Right forelimb (tissue), 1 donor: ENCODE measurements around the gene GPR35.

ENCODE experiments used
- DNase-seq: peaks from one replicate; pipeline ENCODE4 v3.0.0-alpha.2; 2018

Gene GPR35

GRCh38 chr2:240603081-240603835, 22.0 kb upstream of the GPR35 start:
- peak; percentile 30 for DNase-seq

GRCh38 chr2:240603846-240604245, 21.4 kb upstream of the GPR35 start:
- DNase-seq: peak; percentile 31

DNA sequence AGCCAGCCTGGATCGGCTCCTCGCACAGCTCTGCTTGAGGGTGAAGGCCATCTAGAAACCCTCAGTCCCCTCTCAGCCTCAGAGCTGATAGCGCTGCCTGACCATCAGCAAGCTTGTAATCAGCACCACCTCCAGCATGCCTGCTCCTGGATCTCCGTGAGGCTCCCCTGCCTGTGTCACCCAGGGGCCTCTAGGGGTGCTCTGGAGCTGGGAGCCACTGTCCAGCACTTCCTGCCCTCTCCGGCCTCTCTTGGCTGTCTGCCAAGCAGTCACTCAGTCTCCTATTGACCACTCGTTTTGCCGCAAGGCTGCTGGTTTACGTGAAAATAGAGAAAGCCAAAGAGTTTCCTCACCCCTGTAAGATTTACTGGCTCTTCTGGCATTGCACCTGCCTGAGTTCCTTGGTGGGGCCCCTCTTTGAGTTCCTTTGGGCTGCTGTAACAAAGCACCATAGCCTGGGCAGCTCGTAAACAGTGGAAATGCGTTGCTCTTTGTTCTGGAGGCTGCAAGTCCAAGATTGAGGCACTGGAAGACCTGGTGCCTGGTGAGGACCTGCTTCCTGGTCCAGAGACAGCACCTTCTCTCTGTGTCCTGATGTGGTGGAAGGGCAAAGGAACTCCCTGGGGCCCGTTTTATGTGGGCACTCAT, 20.9 kb upstream of the GPR35 start:
- DNase-seq: peak; percentile 58

DNA sequence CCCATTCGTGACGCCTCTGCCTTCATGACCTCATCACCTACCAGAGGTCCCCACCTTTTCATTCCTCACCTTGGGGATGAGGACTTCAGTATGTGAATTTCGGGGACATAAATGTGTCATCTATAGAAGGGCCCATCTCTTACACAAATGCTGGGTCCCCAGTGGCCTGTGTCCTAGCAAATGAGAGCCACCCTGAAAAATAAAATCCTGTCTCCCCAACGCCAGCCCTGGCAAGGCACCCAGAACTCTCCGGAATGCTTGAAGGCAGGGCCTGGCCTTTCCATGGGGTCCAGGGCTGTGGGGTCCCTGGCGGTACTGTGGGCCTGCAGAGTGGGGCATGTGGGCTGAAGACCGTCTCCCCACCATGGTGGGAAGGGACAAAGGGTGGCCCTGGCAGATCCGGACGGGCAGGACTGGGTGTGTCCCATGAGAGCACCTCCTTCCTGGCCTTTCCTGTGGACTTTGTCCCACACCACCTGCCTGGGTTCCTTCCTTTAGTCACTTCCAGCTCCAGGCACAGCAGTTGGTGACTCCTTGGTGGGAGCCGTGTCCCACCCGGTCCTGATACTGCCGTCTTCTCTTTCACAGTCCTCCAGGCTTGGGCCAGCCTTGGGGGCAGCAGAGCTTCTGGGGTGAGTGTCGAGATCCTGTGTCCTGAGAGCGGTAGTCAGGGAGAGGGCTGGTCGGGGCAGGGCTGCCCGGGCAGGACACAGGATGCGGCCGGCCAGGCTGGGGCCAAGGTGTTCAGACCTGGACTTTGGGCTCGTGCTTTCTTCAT, 20.2 kb upstream of the GPR35 start:
- DNase-seq: peak; percentile 39

DNA sequence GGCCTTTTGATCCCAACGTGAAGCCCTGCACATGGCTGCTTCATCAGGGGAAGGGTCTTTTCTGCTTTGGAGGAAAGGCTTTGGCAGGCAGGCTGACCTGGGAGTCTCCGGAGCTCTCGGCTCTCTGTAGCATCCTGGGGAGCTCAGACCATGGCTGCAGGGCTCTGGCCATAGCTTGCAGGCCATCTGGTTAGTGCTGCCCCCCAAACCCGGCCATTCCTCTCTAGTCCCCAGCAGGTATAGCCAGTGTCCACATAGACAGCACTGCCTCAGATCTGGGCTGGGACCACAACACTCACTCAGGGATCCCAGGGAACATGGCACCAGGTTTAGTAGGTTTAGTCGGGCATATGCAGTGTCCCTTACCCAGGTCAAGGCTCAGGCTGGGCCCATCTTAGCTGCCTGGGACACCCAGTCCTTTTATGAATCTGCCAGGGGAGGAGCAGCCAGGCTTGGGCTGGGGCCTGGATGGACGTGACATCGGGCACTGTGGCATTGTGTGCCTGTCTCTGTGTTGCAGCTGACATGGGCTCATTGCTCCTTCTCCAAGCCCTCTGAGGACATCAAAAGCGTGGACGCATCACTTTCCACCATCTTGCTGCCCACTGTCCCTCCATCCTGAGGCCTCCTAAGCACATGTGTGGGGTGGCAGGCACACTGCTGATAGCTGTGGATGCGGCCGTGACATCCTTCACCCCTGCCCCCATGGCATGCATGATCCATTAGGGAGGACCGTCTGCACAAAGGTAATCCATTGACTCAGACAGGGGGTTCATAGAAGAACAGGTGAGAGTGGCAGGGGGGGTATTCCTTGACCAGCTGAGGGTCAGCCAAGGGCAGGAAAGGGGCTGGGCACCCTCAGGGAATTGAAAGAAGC, 19.2 kb upstream of the GPR35 start:
- DNase-seq: peak; percentile 30

- peak; percentile 28 for DNase-seq
Observed at GRCh38 chr2:240611601-240612210, 13.6 kb upstream of the GPR35 start.

GRCh38 chr2:240613781-240614180, 11.5 kb upstream of the GPR35 start:
- DNase-seq: peak; percentile 19

GRCh38 chr2:240614391-240614790, 10.9 kb upstream of the GPR35 start:
- peak; percentile 33 for DNase-seq

DNA sequence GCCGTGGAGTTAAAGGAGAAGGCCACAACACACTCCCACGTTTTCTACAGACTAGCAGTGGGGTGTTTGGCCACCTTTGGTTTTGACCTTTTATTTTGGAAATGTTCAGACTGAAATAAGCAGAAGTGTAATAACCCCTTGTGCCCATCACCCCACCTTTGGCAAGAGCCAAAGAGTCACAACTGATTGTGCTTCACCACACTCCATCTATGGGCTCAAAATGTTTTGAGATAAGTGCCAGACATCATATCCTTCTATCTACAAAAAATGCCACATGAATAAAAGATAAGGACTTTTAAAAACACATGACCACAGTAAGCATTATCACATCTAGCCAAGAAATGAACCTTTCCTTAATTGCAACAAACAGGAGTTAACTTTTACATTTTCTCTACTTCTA, 9.9 kb upstream of the GPR35 start:
- DNase-seq: no peak

- peak; percentile 25 for DNase-seq
Observed at GRCh38 chr2:240615820-240616547, 9.3 kb upstream of the GPR35 start.

DNA sequence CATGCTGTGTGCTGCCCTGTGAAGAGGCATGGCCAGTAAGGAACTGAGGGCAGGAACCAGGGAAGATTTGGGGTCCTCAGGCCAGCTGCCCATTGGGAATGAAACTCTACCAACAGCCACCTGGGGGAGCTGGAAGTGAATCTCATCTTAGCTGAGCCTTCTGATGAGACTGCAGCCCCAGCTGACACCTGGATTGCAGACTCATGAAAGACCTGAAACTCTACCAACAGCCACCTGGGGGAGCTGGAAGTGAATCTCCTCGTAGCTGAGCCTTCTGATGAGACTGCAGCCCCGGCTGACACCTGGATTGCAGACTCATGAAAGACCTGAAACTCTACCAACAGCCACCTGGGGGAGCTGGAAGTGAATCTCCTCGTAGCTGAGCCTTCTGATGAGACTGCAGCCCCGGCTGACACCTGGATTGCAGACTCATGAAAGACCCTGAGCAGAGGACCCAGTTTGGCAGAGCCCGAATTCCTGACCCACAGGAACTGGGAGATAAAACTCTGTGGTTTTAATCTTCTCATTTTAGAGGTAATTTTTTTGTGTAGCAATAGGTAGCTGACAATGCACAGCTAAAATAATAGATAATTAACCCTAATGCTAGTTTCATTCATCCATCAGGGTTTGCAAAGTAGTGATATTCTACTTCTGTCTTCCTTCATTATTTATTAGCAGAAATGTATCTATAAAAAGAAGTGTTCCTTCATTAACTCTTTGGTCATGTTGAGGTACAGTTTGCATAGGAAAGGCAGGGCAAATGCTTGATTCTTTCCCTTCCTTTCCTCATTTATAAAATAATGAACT, 8.2 kb upstream of the GPR35 start:
- peak; percentile 19 for DNase-seq

DNA sequence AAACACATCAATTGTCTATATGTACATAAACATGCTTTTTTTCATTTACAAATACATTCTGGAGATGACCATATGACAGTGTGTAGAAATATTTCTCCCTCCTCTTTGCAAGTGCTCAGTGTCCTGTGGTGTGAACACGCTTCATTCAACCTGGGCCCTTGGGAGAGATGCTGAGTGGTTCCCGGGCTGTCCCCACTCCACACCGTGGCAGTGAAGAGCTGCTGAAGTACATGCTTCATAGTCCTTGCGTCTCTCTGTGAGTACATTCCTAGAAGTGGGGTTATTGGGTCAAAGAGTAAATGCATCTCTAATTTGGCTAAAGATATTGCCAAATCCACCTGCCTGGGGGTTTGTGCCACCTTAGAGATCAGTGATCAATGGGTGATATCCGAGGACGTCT, 6.5 kb upstream of the GPR35 start:
- no peak for DNase-seq

GRCh38 chr2:240619506-240620148, 5.7 kb upstream of the GPR35 start:
- DNase-seq: peak; percentile 21

GRCh38 chr2:240620149-240620731, 5.0 kb upstream of the GPR35 start:
- DNase-seq: peak; percentile 21

- peak; percentile 4 for DNase-seq
Observed at GRCh38 chr2:240620859-240621258, 4.4 kb upstream of the GPR35 start.

DNA sequence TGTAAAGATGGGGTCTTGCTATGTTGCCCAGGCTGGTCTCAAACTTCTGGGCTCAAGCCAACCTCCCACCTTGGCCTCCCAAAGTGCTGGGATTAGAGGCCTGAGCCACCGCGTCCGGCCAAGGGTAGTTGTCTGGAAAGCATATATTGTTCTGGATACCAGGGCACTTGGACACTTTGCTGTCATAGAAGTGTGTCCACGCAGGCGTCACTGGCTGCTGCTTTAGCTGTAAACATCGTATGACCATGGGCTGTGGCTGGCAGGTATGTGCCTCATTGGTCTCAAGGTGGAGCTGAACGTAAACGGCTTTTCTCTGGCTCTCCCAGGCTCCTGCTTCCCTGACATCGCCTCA, 3.2 kb upstream of the GPR35 start:
- peak; percentile 11 for DNase-seq

DNA sequence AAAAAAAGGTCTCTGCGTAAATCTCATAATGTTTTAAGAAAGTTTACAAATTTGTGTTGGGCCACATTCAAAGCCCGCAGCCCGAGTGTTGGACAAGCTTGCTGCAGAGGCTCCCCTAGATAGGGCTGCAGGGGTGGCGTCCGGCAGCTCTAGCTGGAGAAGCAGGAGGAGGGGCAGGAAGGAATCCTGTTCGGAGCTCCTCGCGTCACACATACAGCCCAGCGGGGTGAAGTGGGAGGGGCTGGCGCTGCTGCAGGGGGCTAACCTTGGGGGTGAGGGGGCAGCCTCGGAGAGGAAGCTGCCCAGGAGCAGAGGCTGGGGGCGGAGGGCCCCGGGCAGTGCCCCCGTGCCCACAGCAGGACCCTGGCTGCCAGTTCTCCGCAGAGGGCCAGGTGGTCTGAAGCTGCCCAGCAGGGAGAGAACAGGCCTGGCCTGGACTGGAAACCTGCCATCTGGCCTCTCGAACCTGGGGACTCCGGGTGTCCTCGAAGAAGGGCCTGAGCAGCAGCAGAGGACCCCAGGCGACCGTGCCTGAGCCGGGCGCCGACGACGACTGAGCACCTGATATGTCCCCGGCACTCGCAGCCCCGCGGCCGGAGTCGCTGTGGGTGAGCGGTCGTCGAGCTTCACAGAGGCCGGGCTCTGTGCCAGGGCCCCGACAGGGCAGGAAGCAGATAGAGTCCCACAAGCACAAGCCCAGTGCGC, 2.6 kb upstream of the GPR35 start:
- DNase-seq: peak; percentile 42

GRCh38 chr2:240623531-240624010, 1.7 kb upstream of the GPR35 start:
- DNase-seq: peak; percentile 36
